ENCODE data around the gene COX4I1.

DNA sequence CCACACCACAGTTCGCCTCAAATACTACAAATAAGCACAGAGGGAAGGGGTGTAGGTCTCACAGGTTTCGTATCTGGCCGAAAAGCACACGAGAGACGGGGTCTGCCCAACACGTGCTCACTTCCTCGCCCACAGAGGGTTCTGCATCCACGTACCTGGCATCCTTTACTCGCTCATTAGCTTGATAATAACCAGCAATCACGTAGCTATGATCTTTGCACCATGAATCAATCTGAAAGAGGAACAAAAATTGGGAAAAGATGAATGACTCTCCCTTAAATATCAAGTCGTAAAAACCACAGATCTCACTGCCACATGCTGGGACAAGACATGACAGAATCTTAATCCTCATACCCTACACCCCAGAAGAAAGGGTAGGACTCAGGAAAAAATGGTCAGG is 10.7 kb upstream of the COX4I1 start:
- no peak for TF ChIP-seq FOXP2 (optimal IDR thresholded peaks at IDR 0.05; ENCODE audit: control extremely low read depth, extremely low read length, insufficient read depth)
- TF ChIP-seq POLR2AphosphoS5 (IDR thresholded peaks at IDR 0.05; ENCODE audit: borderline replicate concordance, low read depth, low read length): no peak

Data from SK-N-MC (cell line).